B cell (primary cell): ENCODE measurements around the gene CEP41. TPM values are rescaled to one million over a fixed set of nuclear protein-coding genes. Genes with fewer than 3 reads are reported as not detected.

Experiments
- ATAC-seq: fragments of 200-7000 bp; cut with Tn5 transposase; one replicate; pipeline ENCODE4 v1.10.0; 2021; ENCODE audit warnings: low read depth, mild to moderate bottlenecking, moderate number of reproducible peaks, moderate library complexity
- CTCF ChIA-PET: fragments of 350-600 bp; sonication (Branson Sonifier 250); formaldehyde crosslinking; loops from one replicate; lab custom pipeline; 2021; ENCODE audit warnings: antibody characterized with exemption, inconsistent platforms; lab: Charles Lee
- POLR2A ChIA-PET: fragments of 350-600 bp; sonication (Branson Sonifier 250); formaldehyde crosslinking; loops from one replicate; lab custom pipeline; 2021; ENCODE audit warnings: antibody characterized with exemption; lab: Charles Lee
- DNase-seq: peaks from one replicate; pipeline ENCODE4 v3.0.0; 2013
- H2AFZ ChIP-seq: 2 replicates; pipeline ENCODE4 v1.6.1; 2012; ENCODE audit warnings: mild to moderate bottlenecking, low read depth, low read length; ENCODE audit not compliant: insufficient read depth, poor library complexity, severe bottlenecking
- H3K27ac ChIP-seq, 2 donors: 1 replicate in 1 of 2; 2 replicates in 1 of 2; pipeline ENCODE4 v1.5.1; 2012 to 2013; ENCODE audit warnings: low read length in 2 of 2, mild to moderate bottlenecking in 2 of 2, moderate library complexity in 1 of 2
- H3K27me3 ChIP-seq, 4 experiments: fragments of 200-600 bp in 1 of 4; sonication (generic) in 1 of 4; replicated peaks in 1 of 4; 1 replicate in 2 of 4; 2 replicates in 2 of 4; pipeline versions ENCODE4 v1.6.1 to v1.7.0; 2013 to 2016; ENCODE audit warnings: low read length in 3 of 4, mild to moderate bottlenecking in 2 of 4, mixed read lengths in 1 of 4, moderate library complexity in 1 of 4; ENCODE audit not compliant: insufficient read depth in 4 of 4, control insufficient read depth in 3 of 4; ENCODE audit errors: control extremely low read depth in 1 of 4
- H3K36me3 ChIP-seq, 2 experiments: replicated peaks in 1 of 2; 1 replicate in 1 of 2; 2 replicates in 1 of 2; pipeline versions ENCODE4 v1.6.1 to v1.7.1; 2013; ENCODE audit warnings: low read length in 1 of 2; ENCODE audit not compliant: insufficient read depth in 2 of 2, control insufficient read depth in 1 of 2; ENCODE audit errors: control extremely low read depth in 1 of 2, extremely low read depth in 1 of 2
- H3K4me1 ChIP-seq, 2 donors: fragments of 200-600 bp in 1 of 2; sonication (generic) in 1 of 2; 1 replicate in 1 of 2; 2 replicates in 1 of 2; pipeline versions ENCODE4 v1.5.1 to v1.6.1; 2013 to 2017; ENCODE audit warnings: low read length in 2 of 2; ENCODE audit not compliant: control insufficient read depth in 2 of 2, insufficient read depth in 2 of 2
- H3K4me2 ChIP-seq: replicated peaks from 2 replicates; pipeline ENCODE3; 2012; ENCODE audit warnings: mild to moderate bottlenecking, low read depth, low read length; ENCODE audit not compliant: poor library complexity, severe bottlenecking
- H3K4me3 ChIP-seq, 5 experiments: fragments of 200-600 bp in 1 of 5; sonication (generic) in 1 of 5; 1 replicate in 3 of 5; 2 replicates in 2 of 5; pipeline versions ENCODE4 v1.5.1 to v1.7.0; 2011 to 2016; ENCODE audit warnings: low read length in 4 of 5, mild to moderate bottlenecking in 4 of 5, low read depth in 2 of 5, control low read depth in 1 of 5, moderate library complexity in 1 of 5; ENCODE audit not compliant: insufficient read depth in 1 of 5; ENCODE audit errors: control extremely low read depth in 1 of 5, extremely low read depth in 1 of 5
- H3K79me2 ChIP-seq: fragments of 200-600 bp; sonication (generic); one replicate; pipeline ENCODE4 v1.6.0; 2016; ENCODE audit warnings: low read length; ENCODE audit not compliant: control insufficient read depth, insufficient read depth
- H3K9ac ChIP-seq: fragments of 200-600 bp; sonication (generic); 2 replicates; pipeline ENCODE4 v1.6.1; 2017; ENCODE audit warnings: mild to moderate bottlenecking, low read length, moderate library complexity
- H3K9me3 ChIP-seq, 3 donors: one replicate each; pipeline versions ENCODE4 v1.6.1 to v1.7.1; 2013; ENCODE audit warnings: low read length in 2 of 3; ENCODE audit not compliant: control insufficient read depth in 2 of 3, insufficient read depth in 1 of 3; ENCODE audit errors: control extremely low read depth in 1 of 3
- H4K20me1 ChIP-seq: 2 replicates; pipeline ENCODE4 v1.6.0; 2012; ENCODE audit warnings: mild to moderate bottlenecking, low read length; ENCODE audit not compliant: insufficient read depth, control insufficient read depth, poor library complexity, severe bottlenecking
- H3K27ac Mint-ChIP-seq: one replicate; pipeline ENCODE4 v1.8.0; 2021; ENCODE audit warnings: mixed read lengths
- H3K27me3 Mint-ChIP-seq: one replicate; pipeline ENCODE4 v1.8.0; 2021; ENCODE audit warnings: mixed read lengths
- H3K4me1 Mint-ChIP-seq: one replicate; pipeline ENCODE4 v1.8.0; 2021; ENCODE audit warnings: mixed read lengths
- H3K4me3 Mint-ChIP-seq: one replicate; pipeline ENCODE4 v1.8.0; 2021; ENCODE audit warnings: mixed read lengths
- H3K9me3 Mint-ChIP-seq: one replicate; pipeline ENCODE4 v1.8.0; 2022; ENCODE audit warnings: mixed read lengths; ENCODE audit not compliant: insufficient read depth
- CTCF ChIP-seq: fragments of 200-600 bp; IDR thresholded peaks from one replicate; pipeline ENCODE4 v1.8.0; 2022; ENCODE audit warnings: antibody characterized with exemption, mild to moderate bottlenecking
- EZH2 ChIP-seq: IDR thresholded peaks from 2 replicates; pipeline ENCODE4 v1.6.1; 2012; ENCODE audit warnings: borderline replicate concordance, low read depth, mild to moderate bottlenecking, moderate library complexity, low read length; ENCODE audit not compliant: insufficient read depth, poor library complexity, severe bottlenecking
- WGBS: methylation state at CpG from one replicate; pipeline ENCODE4 v1.1.5; 2013; ENCODE audit warnings: missing lambda C conversion rate; ENCODE audit not compliant: insufficient coverage; 5-methylcytosine and 5-hydroxymethylcytosine counted together
- intact Hi-C: fragments of 100-400 bp; cut with micrococcal nuclease; formaldehyde crosslinking; loops from one replicate; pipeline ENCODE4 v1.10.0; 2022
- polyA plus RNA-seq: library from polyadenylated mRNA; depleted of rRNA; stranded (reverse); fragments of >200 nt; gene quantifications from 2 replicates; pipeline ENCODE4 v1.2.3, GENCODE V29; 2012
- total RNA-seq, 2 donors: library from RNA; stranded (reverse); fragments of 120-200 nt in 1 of 2; gene quantifications; 1 replicate in 1 of 2; 2 replicates in 1 of 2; pipeline versions ENCODE4 v1.2.3 to v1.2.4, GENCODE V29; 2013 to 2022

The CEP41 gene
- total and polyA plus RNA-seq, 2 donors (not counting 1 experiment from before 2014, with no cell fraction given): 3.4 to 5.9 TPM

GRCh38 chr7:130415006-130415405 is 25.8 kb downstream of the CEP41 start:
- ATAC-seq (no peak), DNase-seq (no peak)
- intact Hi-C loops: no loop called here
- no peaks in the 10 kb centered on the region for H3K27me3 Mint-ChIP-seq
- H3K9me3 ChIP-seq: no peaks in the 10 kb centered on the region
- H3K4me1 ChIP-seq: no peaks in the 10 kb centered on the region
- H3K9me3 Mint-ChIP-seq: no peaks in the 10 kb centered on the region
- H4K20me1 ChIP-seq: no peaks in the 10 kb centered on the region
- H3K4me2 ChIP-seq: no peak overlapping the region
- H3K9ac ChIP-seq: no peak overlapping the region
- no peak overlapping the region for H3K27ac Mint-ChIP-seq
- H3K27me3 ChIP-seq: no peaks in the 10 kb centered on the region
- H3K36me3 ChIP-seq: no peaks in the 10 kb centered on the region
- peaks cover 4% of the 10 kb centered on the region for H3K4me1 Mint-ChIP-seq
- no peak overlapping the region for H2AFZ ChIP-seq
- no peak overlapping the region for H3K27ac ChIP-seq
- no peak overlapping the region for H3K4me3 Mint-ChIP-seq
- no peak overlapping the region for H3K4me3 ChIP-seq
- ChIA-PET POLR2A (no interaction called here), CTCF (no interaction called here)
- no peaks in the 10 kb centered on the region for H3K79me2 ChIP-seq
- TF ChIP-seq CTCF (no peak), EZH2 (no peak)

DNA sequence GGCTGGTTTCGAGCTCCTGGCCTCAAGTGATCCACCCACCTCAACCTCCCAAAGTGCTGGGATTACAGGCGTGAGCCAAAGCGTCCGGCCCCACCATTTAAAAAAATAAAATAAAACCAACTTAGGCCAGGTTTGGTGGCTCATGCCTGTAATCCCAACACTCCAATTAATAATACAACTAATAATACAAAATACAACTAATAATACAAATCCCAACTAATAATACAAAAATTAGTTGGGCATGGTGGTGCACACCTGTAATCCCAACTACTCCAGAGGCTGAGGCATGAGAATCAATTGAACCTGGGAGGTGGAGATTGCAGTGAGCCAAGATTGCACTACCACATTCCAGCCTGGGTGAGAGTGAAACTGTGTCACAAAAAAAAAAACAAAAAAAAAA is 27.6 kb downstream of the CEP41 start:
- intact Hi-C loops: no loop called here
- POLR2A ChIA-PET: interaction anchor here (0.6 kb wide), 1 partner anchor 23 kb away, joined by 3 read pairs; no protein-coding TSS in a partner anchor
- 86% methylated on average over 3 of the region's 4 CpGs for WGBS

More for the DNA sequence above, 27.6 kb downstream of the CEP41 start:
- Mint-ChIP-seq H3K27me3 (no peaks in the 10 kb centered on the region), H3K4me3 (no peak overlapping the region), H3K9me3 (no peaks in the 10 kb centered on the region), H3K4me1 (peaks cover 4% of the 10 kb centered on the region), H3K27ac (no peak overlapping the region)
- H3K9ac ChIP-seq: no peak overlapping the region
- no peak overlapping the region for H3K4me3 ChIP-seq
- TF ChIP-seq CTCF (no peak), EZH2 (no peak)
- no peaks in the 10 kb centered on the region for H3K79me2 ChIP-seq
- DNase-seq (no peak), ATAC-seq (no peak)
- H3K4me2 ChIP-seq: no peak overlapping the region
- no peaks in the 10 kb centered on the region for H3K4me1 ChIP-seq
- no peaks in the 10 kb centered on the region for H3K9me3 ChIP-seq
- no peaks in the 10 kb centered on the region for H3K27me3 ChIP-seq
- H2AFZ ChIP-seq: no peak overlapping the region
- H3K27ac ChIP-seq: no peak overlapping the region
- H4K20me1 ChIP-seq: no peaks in the 10 kb centered on the region
- CTCF ChIA-PET: interaction anchor here (0.8 kb wide), 1 partner anchor 345 kb away, joined by 4 read pairs; no protein-coding TSS in a partner anchor
- no peaks in the 10 kb centered on the region for H3K36me3 ChIP-seq
